Trophoblast cell (in vitro differentiated cells and primary cell): ENCODE measurements around the gene USP21.

ENCODE experiments used
- DNase-seq, 2 donors: peaks; one replicate each; pipeline ENCODE4 v3.0.0-alpha.2; 2016
- H2AFZ ChIP-seq: 2 replicates; pipeline ENCODE4 v1.6.1; 2013; ENCODE audit warnings: low read length, moderate library complexity, mild to moderate bottlenecking; ENCODE audit not compliant: insufficient read depth, poor library complexity
- H2AK5ac ChIP-seq: 2 replicates; pipeline ENCODE4 v1.6.1; 2013; ENCODE audit warnings: mild to moderate bottlenecking, low read length
- H2BK120ac ChIP-seq: 2 replicates; pipeline ENCODE4 v1.6.1; 2013; ENCODE audit warnings: low read length, mild to moderate bottlenecking, moderate library complexity; ENCODE audit not compliant: insufficient read depth, poor library complexity
- H2BK12ac ChIP-seq: 2 replicates; pipeline ENCODE4 v1.6.1; 2013; ENCODE audit warnings: mild to moderate bottlenecking, low read length, moderate library complexity
- H2BK5ac ChIP-seq: 2 replicates; pipeline ENCODE4 v1.6.1; 2013; ENCODE audit warnings: low read length, low read depth, moderate library complexity, mild to moderate bottlenecking; ENCODE audit not compliant: poor library complexity
- H3K14ac ChIP-seq: 2 replicates; pipeline ENCODE4 v1.6.1; 2013; ENCODE audit warnings: mild to moderate bottlenecking, low read length
- H3K18ac ChIP-seq: 2 replicates; pipeline ENCODE4 v1.6.1; 2013; ENCODE audit warnings: mild to moderate bottlenecking, low read length
- H3K23ac ChIP-seq: 2 replicates; pipeline ENCODE4 v1.6.1; 2013; ENCODE audit warnings: low read length
- H3K27ac ChIP-seq: 2 replicates; pipeline ENCODE4 v1.5.1; 2013; ENCODE audit warnings: low read depth, mild to moderate bottlenecking, inconsistent platforms, low read length, moderate library complexity
- H3K27me3 ChIP-seq: 2 replicates; pipeline ENCODE4 v1.6.1; 2013; ENCODE audit warnings: inconsistent platforms, mild to moderate bottlenecking, low read length, moderate library complexity; ENCODE audit not compliant: insufficient read depth
- H3K36me3 ChIP-seq, 2 experiments: 1 replicate in 1 of 2; 2 replicates in 1 of 2; pipeline ENCODE4 v1.6.1; 2013; ENCODE audit warnings: low read length in 2 of 2, mild to moderate bottlenecking in 2 of 2, moderate library complexity in 1 of 2; ENCODE audit not compliant: insufficient read depth in 2 of 2, control insufficient read depth in 1 of 2
- H3K4ac ChIP-seq: 2 replicates; pipeline ENCODE4 v1.6.1; 2013; ENCODE audit warnings: low read depth, mild to moderate bottlenecking, low read length, moderate library complexity
- H3K4me1 ChIP-seq, 2 experiments: 1 replicate in 1 of 2; 2 replicates in 1 of 2; pipeline ENCODE4 v1.6.1; 2013; ENCODE audit warnings: low read length in 2 of 2, mild to moderate bottlenecking in 2 of 2, moderate library complexity in 1 of 2; ENCODE audit not compliant: insufficient read depth in 2 of 2, control insufficient read depth in 1 of 2
- H3K4me2 ChIP-seq: 2 replicates; pipeline ENCODE4 v1.6.1; 2013; ENCODE audit warnings: inconsistent platforms, mild to moderate bottlenecking, low read length, moderate library complexity
- H3K4me3 ChIP-seq: 2 replicates; pipeline ENCODE4 v1.5.1; 2013; ENCODE audit warnings: mild to moderate bottlenecking, low read depth, low read length, inconsistent platforms
- H3K79me1 ChIP-seq: one replicate; pipeline ENCODE4 v1.6.1; 2013; ENCODE audit warnings: low read length
- H3K79me2 ChIP-seq: 2 replicates; pipeline ENCODE4 v1.6.1; 2013; ENCODE audit warnings: low read length, mild to moderate bottlenecking; ENCODE audit not compliant: control insufficient read depth, insufficient read depth, poor library complexity
- H3K9ac ChIP-seq: 2 replicates; pipeline ENCODE4 v1.6.1; 2013; ENCODE audit warnings: mild to moderate bottlenecking, low read length
- H3K9me3 ChIP-seq: 2 replicates; pipeline ENCODE4 v1.6.1; 2013; ENCODE audit warnings: low read depth, mild to moderate bottlenecking, control low read depth, inconsistent platforms, low read length; ENCODE audit not compliant: insufficient read depth
- H4K12ac ChIP-seq: 2 replicates; pipeline ENCODE4 v1.6.1; 2013; ENCODE audit warnings: low read depth, mild to moderate bottlenecking, low read length, moderate library complexity
- H4K8ac ChIP-seq: 2 replicates; pipeline ENCODE4 v1.6.1; 2013; ENCODE audit warnings: low read depth, mild to moderate bottlenecking, low read length, moderate library complexity
- H4K91ac ChIP-seq: one replicate; pipeline ENCODE4 v1.6.1; 2013; ENCODE audit warnings: low read depth, mild to moderate bottlenecking, low read length, moderate library complexity
- WGBS: extraction: QIAGEN DNeasy Blood & Tissue Kit; methylation state at CpG from one replicate; pipeline ENCODE4 v1.1.7; 2013; ENCODE audit warnings: missing lambda C conversion rate; ENCODE audit not compliant: insufficient read length, insufficient coverage; ENCODE audit errors: extremely low coverage; 5-methylcytosine and 5-hydroxymethylcytosine counted together

Gene USP21

GRCh38 chr1:161176468-161177111 lies 17.3 kb downstream of the USP21 start:
- no peak overlapping the region for H4K12ac ChIP-seq
- no peak overlapping the region for H3K4ac ChIP-seq
- peak overlapping the region; percentile 14 for H3K18ac ChIP-seq
- H2AFZ ChIP-seq = no peak overlapping the region
- H3K14ac ChIP-seq = peak overlapping the region; percentile 96
- peak overlapping the region; percentile 92 for H4K91ac ChIP-seq
- H4K8ac ChIP-seq = peak overlapping the region; percentile 96
- H3K4me2 ChIP-seq = peak overlapping the region; percentile 97
- H3K36me3 ChIP-seq = peaks cover 24 to 33% of the 10 kb centered on the region in 2 experiments
- H3K23ac ChIP-seq = no peak overlapping the region
- H2BK5ac ChIP-seq = no peak overlapping the region
- H3K79me2 ChIP-seq = peaks cover 8% of the 10 kb centered on the region
- H2BK120ac ChIP-seq = peak overlapping the region; percentile 88
- no CpG with 5 or more reads among the region's 17 CpGs for WGBS
- no peak overlapping the region for H2BK12ac ChIP-seq
- H3K79me1 ChIP-seq = peaks cover 8% of the 10 kb centered on the region
- DNase-seq = no peak
- H3K4me1 ChIP-seq = peaks cover 6 to 8% of the 10 kb centered on the region in 2 experiments
- peak overlapping the region; percentile 87 for H3K9ac ChIP-seq
- no peak overlapping the region for H3K27ac ChIP-seq
- peaks cover 2% of the 10 kb centered on the region for H3K9me3 ChIP-seq
- H2AK5ac ChIP-seq = no peak overlapping the region
- no peaks in the 10 kb centered on the region for H3K27me3 ChIP-seq
- H3K4me3 ChIP-seq = peak overlapping the region; percentile 91

- Histone ChIP-seq H3K27me3 (no peaks in the 10 kb centered on the region), H4K12ac (peak within 1 kb of the TSS; percentile 87), H3K23ac (no peak within 1 kb of the TSS), H3K27ac (peak within 1 kb of the TSS; percentile 31), H3K9ac (peak within 1 kb of the TSS; percentile 87), H2BK12ac (no peak within 1 kb of the TSS), H3K4me1 (peaks cover 6 to 8% of the 10 kb centered on the region in 2 experiments), H3K9me3 (peaks cover 2% of the 10 kb centered on the region), H3K14ac (peak within 1 kb of the TSS; percentile 96), H2BK120ac (peak within 1 kb of the TSS; percentile 88), H3K4ac (peak within 1 kb of the TSS; percentile 53), H4K91ac (peak within 1 kb of the TSS; percentile 92), H3K4me2 (peak within 1 kb of the TSS; percentile 97), H3K36me3 (peaks cover 19 to 27% of the 10 kb centered on the region in 2 experiments), H2AFZ (peak within 1 kb of the TSS; percentile 95), H4K8ac (peak within 1 kb of the TSS; percentile 96), H3K4me3 (peak within 1 kb of the TSS; percentile 91), H2BK5ac (peak within 1 kb of the TSS; percentile 82), H2AK5ac (peak within 1 kb of the TSS; percentile 12), H3K79me1 (peaks cover 8% of the 10 kb centered on the region), H3K18ac (peak within 1 kb of the TSS; percentile 98), H3K79me2 (peaks cover 8% of the 10 kb centered on the region)
- no CpG with 5 or more reads among the region's 50 CpGs for WGBS
- peak; percentile 80 to 87 for DNase-seq
Measured at GRCh38 chr1:161177112-161177935, 18.0 kb downstream of the USP21 start, which contains the start of gene B4GALT3. B4GALT3 (minus strand) TSS chr1:161177507; CDS start chr1:161176060, 1,447 bp downstream.

GRCh38 chr1:161177936-161178244 lies 18.6 kb downstream of the USP21 start:
- Histone ChIP-seq H3K4me3 (peak overlapping the region; percentile 13), H3K9me3 (peaks cover 2% of the 10 kb centered on the region), H3K36me3 (peaks cover 16 to 21% of the 10 kb centered on the region in 2 experiments), H3K14ac (no peak overlapping the region), H3K18ac (peak overlapping the region; percentile 54), H3K4ac (no peak overlapping the region), H2AFZ (peak overlapping the region; percentile 95), H3K79me2 (peaks cover 8% of the 10 kb centered on the region), H4K91ac (peak overlapping the region; percentile 76), H3K23ac (no peak overlapping the region), H2BK5ac (no peak overlapping the region), H3K27me3 (no peaks in the 10 kb centered on the region), H3K4me2 (peak overlapping the region; percentile 97), H3K9ac (no peak overlapping the region), H4K8ac (peak overlapping the region; percentile 95), H4K12ac (no peak overlapping the region), H3K4me1 (peaks cover 6 to 8% of the 10 kb centered on the region in 2 experiments), H2AK5ac (no peak overlapping the region), H3K27ac (no peak overlapping the region), H3K79me1 (peaks cover 8% of the 10 kb centered on the region), H2BK120ac (peak overlapping the region; percentile 33), H2BK12ac (no peak overlapping the region)
- DNase-seq = no peak
- WGBS = no CpG with 5 or more reads among the region's 9 CpGs

GRCh38 chr1:161179698-161180097 lies 20.4 kb downstream of the USP21 start:
- H3K4me3 ChIP-seq = no peak overlapping the region
- H3K27ac ChIP-seq = no peak overlapping the region
- no peaks in the 10 kb centered on the region for H3K9me3 ChIP-seq
- H2BK12ac ChIP-seq = no peak overlapping the region
- H4K12ac ChIP-seq = no peak overlapping the region
- H3K9ac ChIP-seq = no peak overlapping the region
- H3K14ac ChIP-seq = no peak overlapping the region
- no peak overlapping the region for H3K18ac ChIP-seq
- peaks cover 8% of the 10 kb centered on the region for H3K79me2 ChIP-seq
- H3K79me1 ChIP-seq = peaks cover 8% of the 10 kb centered on the region
- no CpG with 5 or more reads among the region's 3 CpGs for WGBS
- peak; percentile 91 to 96 for DNase-seq
- H3K4me2 ChIP-seq = no peak overlapping the region
- no peaks in the 10 kb centered on the region for H3K27me3 ChIP-seq
- peaks cover 6 to 8% of the 10 kb centered on the region in 2 experiments for H3K4me1 ChIP-seq
- H2AK5ac ChIP-seq = no peak overlapping the region
- H3K23ac ChIP-seq = no peak overlapping the region
- H3K4ac ChIP-seq = no peak overlapping the region
- H2BK120ac ChIP-seq = no peak overlapping the region
- H4K8ac ChIP-seq = no peak overlapping the region
- peaks cover 7 to 9% of the 10 kb centered on the region in 2 experiments for H3K36me3 ChIP-seq
- no peak overlapping the region for H2BK5ac ChIP-seq
- no peak overlapping the region for H4K91ac ChIP-seq
- H2AFZ ChIP-seq = no peak overlapping the region
